ENCODE data around the gene CEP72. TPM values are rescaled to one million over a fixed set of nuclear protein-coding genes. Genes with fewer than 3 reads are reported as not detected.

Gene CEP72
- total and polyA plus RNA-seq, 10 of the 15 experiments (the other 5 are each of a cell fraction or from before 2014, with no cell fraction given) = 0.35 to 13.5 (median 8.3) TPM

DNA sequence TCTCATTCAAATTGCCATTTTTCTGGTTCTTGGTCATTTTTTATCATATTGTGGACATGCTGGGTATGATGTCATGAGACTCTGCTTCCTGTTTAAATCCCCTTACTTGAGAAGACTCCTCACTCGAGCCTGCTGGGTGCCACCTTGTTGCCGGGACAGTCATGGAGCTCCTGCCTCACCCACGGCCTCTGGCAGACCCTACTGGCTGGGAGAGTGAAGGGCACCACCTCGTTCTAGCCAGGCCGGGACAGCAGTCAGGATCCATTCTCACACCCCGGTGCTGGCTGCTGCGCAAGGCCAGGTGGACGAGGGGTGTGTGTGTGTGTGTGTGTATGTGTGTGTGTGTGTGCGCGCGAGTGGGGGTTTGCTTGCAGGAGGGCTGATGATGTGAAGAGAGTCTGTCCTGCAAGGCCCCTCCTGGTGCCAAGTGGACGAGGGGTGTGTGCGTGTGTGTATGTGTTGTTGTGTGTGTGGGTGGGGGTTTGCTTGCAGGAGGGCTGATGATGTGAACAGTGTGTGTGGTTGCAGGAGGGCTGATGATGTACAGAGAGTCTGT, 4.4 kb downstream of the CEP72 start:
- intact Hi-C loops (cut with micrococcal nuclease; ENCODE audit: unreplicated experiment) = loop anchor here (10.0 kb wide), 1 partner anchor 142 kb away; no protein-coding TSS in a partner anchor
- BruUV-seq (replicated peaks) = no TSS peak

DNA sequence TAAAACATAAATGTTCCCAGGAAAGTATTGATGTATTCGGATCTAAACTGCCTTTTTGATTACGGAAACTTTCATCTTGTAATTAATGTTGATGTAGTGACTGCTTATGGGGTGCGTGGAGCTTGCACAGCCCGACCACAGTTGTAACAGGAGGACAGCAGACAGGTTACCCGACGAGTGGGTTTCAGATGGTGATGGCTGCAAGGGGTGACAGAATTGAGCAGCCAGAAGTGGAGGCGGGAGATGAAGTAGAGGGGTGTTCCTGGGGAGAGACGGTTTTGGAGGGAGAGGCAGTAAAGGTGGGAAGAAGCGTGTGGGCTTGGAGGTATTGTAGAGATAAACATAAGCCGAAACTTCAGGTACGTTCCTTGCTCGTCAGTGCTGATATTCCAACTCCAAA, 5.8 kb downstream of the CEP72 start:
- BruUV-seq (replicated peaks) = no TSS peak
- ATAC-seq (no peak), FAIRE-seq (no peak), DNase-seq (ENCODE audit: low read depth, low spot score) (no peak)
- H3K27me3 ChIP-seq (replicated peaks in 1 of 2; ENCODE audit: control insufficient read depth in 2 of 2, insufficient read depth in 2 of 2, low read length in 1 of 2) = no peaks in the 10 kb centered on the region
- H3K36me3 ChIP-seq (ENCODE audit: control insufficient read depth in 2 of 2, insufficient read depth in 2 of 2, low read length in 1 of 2) = peaks cover 6 to 19% of the 10 kb centered on the region in 2 experiments
- H3K9ac ChIP-seq (ENCODE audit: control insufficient read depth, insufficient read depth, low read length) = no peak overlapping the region
- ChIA-PET SMC1A (ENCODE audit: uncharacterized antibody, unreplicated experiment) (interaction anchor here (0.7 kb wide), 1 partner anchor 172 kb away, joined by 3 read pairs; no protein-coding TSS in a partner anchor), RAD21 (ENCODE audit: unreplicated experiment) (no interaction called here), POLR2A (no interaction called here), CTCF (no interaction called here)
- peaks cover 19% of the 10 kb centered on the region for H3K79me2 ChIP-seq (ENCODE audit: control insufficient read depth, insufficient read depth, low read length)
- intact Hi-C loops (cut with micrococcal nuclease; ENCODE audit: unreplicated experiment) (loop anchor here (10.0 kb wide), 1 partner anchor 143 kb away; no protein-coding TSS in a partner anchor), in situ Hi-C loops (cut with MboI) (no loop called here)
- WGBS (ENCODE audit: insufficient coverage, insufficient replicate concordance, low lambda C conversion rate, missing lambda C conversion rate) = 85% methylated on average over 12 of the region's 12 CpGs
- no peak overlapping the region for H2AFZ ChIP-seq (ENCODE audit: control insufficient read depth, low read depth, low read length)
- no peak overlapping the region for H3K4me3 ChIP-seq
- TF ChIP-seq TCF3 (IDR thresholded peaks at IDR 0.05; ENCODE audit: borderline replicate concordance, insufficient read depth, low read depth, low read length) = no peak
- no peak for TF ChIP-seq TCF7 (IDR thresholded peaks at IDR 0.05; ENCODE audit: borderline replicate concordance)
- TF ChIP-seq BHLHE40 (IDR thresholded peaks at IDR 0.05; ENCODE audit: borderline replicate concordance in 1 of 2, low read depth in 2 of 2, low read length in 1 of 2) = no peak
- TF ChIP-seq, protein P1, sequence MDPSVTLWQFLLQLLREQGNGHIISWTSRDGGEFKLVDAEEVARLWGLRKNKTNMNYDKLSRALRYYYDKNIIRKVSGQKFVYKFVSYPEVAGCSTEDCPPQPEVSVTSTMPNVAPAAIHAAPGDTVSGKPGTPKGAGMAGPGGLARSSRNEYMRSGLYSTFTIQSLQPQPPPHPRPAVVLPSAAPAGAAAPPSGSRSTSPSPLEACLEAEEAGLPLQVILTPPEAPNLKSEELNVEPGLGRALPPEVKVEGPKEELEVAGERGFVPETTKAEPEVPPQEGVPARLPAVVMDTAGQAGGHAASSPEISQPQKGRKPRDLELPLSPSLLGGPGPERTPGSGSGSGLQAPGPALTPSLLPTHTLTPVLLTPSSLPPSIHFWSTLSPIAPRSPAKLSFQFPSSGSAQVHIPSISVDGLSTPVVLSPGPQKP (IDR thresholded peaks at IDR 0.05; ENCODE audit: low read depth, low read length) = no peak
- TF ChIP-seq, protein P2, sequence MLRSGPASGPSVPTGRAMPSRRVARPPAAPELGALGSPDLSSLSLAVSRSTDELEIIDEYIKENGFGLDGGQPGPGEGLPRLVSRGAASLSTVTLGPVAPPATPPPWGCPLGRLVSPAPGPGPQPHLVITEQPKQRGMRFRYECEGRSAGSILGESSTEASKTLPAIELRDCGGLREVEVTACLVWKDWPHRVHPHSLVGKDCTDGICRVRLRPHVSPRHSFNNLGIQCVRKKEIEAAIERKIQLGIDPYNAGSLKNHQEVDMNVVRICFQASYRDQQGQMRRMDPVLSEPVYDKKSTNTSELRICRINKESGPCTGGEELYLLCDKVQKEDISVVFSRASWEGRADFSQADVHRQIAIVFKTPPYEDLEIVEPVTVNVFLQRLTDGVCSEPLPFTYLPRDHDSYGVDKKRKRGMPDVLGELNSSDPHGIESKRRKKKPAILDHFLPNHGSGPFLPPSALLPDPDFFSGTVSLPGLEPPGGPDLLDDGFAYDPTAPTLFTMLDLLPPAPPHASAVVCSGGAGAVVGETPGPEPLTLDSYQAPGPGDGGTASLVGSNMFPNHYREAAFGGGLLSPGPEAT (IDR thresholded peaks at IDR 0.05; ENCODE audit: low read depth) = no peak
- TF ChIP-seq, protein P3, sequence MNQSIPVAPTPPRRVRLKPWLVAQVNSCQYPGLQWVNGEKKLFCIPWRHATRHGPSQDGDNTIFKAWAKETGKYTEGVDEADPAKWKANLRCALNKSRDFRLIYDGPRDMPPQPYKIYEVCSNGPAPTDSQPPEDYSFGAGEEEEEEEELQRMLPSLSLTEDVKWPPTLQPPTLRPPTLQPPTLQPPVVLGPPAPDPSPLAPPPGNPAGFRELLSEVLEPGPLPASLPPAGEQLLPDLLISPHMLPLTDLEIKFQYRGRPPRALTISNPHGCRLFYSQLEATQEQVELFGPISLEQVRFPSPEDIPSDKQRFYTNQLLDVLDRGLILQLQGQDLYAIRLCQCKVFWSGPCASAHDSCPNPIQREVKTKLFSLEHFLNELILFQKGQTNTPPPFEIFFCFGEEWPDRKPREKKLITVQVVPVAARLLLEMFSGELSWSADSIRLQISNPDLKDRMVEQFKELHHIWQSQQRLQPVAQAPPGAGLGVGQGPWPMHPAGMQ (IDR thresholded peaks at IDR 0.05; ENCODE audit: borderline replicate concordance) = no peak
- no peak for TF ChIP-seq CBFB (IDR thresholded peaks at IDR 0.05; ENCODE audit: low read depth)
- no peaks in the 10 kb centered on the region for H3K4me1 ChIP-seq (ENCODE audit: control insufficient read depth, insufficient read depth, low read length)
- H3K27ac ChIP-seq (ENCODE audit: control insufficient read depth, insufficient read depth) = no peak overlapping the region
- no peaks in the 10 kb centered on the region for H4K20me1 ChIP-seq (ENCODE audit: control insufficient read depth, insufficient read depth)
- H3K4me2 ChIP-seq (ENCODE audit: control insufficient read depth, insufficient read depth) = no peak overlapping the region
- H3K9me3 ChIP-seq (replicated peaks; ENCODE audit: control insufficient read depth, insufficient read depth, low read length) = no peaks in the 10 kb centered on the region; the same call in 2 of the 3 replicates

More for the DNA sequence above, 4.4 kb downstream of the CEP72 start:
- H3K27ac ChIP-seq (ENCODE audit: control insufficient read depth, insufficient read depth) = no peak overlapping the region
- peak; percentile 4; the same call in 1 of the 3 replicates for ATAC-seq
- ChIA-PET POLR2A (no interaction called here), CTCF (no interaction called here), RAD21 (ENCODE audit: unreplicated experiment) (no interaction called here), SMC1A (ENCODE audit: uncharacterized antibody, unreplicated experiment) (no interaction called here)
- in situ Hi-C loops (cut with MboI) = no loop called here
- no peak for DNase-seq (ENCODE audit: low read depth, low spot score)
- H3K4me3 ChIP-seq = no peak overlapping the region
- H3K79me2 ChIP-seq (ENCODE audit: control insufficient read depth, insufficient read depth, low read length) = peaks cover 24% of the 10 kb centered on the region
- FAIRE-seq = no peak
- no peak overlapping the region for H3K9ac ChIP-seq (ENCODE audit: control insufficient read depth, insufficient read depth, low read length)
- H3K36me3 ChIP-seq (ENCODE audit: control insufficient read depth in 2 of 2, insufficient read depth in 2 of 2, low read length in 1 of 2) = peaks cover 6 to 16% of the 10 kb centered on the region in 2 experiments; a peak in 3 of 4 replicates
- no peaks in the 10 kb centered on the region for H4K20me1 ChIP-seq (ENCODE audit: control insufficient read depth, insufficient read depth)
- TF ChIP-seq JUNB (IDR thresholded peaks at IDR 0.05) = no peak
- 0 out of 2 replicates have a peak, but pooled peaks have one; percentile 59 for TF ChIP-seq HDGF (IDR thresholded peaks at IDR 0.05)
- TF ChIP-seq ATF7 (IDR thresholded peaks at IDR 0.05; ENCODE audit: low read depth) = peak; percentile 52; the same call in 1 of the 2 replicates
- peak; percentile 46 for TF ChIP-seq RAD21 (IDR thresholded peaks at IDR 0.05; ENCODE audit: insufficient read depth, low read depth, low read length)
- H3K27me3 ChIP-seq (replicated peaks in 1 of 2; ENCODE audit: control insufficient read depth in 2 of 2, insufficient read depth in 2 of 2, low read length in 1 of 2) = no peaks in the 10 kb centered on the region
- H3K9me3 ChIP-seq (replicated peaks; ENCODE audit: control insufficient read depth, insufficient read depth, low read length) = no peaks in the 10 kb centered on the region; the same call in 2 of the 3 replicates
- 94% methylated on average over 13 of the region's 13 CpGs for WGBS (ENCODE audit: insufficient coverage, insufficient replicate concordance, low lambda C conversion rate, missing lambda C conversion rate)
- H3K4me2 ChIP-seq (ENCODE audit: control insufficient read depth, insufficient read depth) = no peak overlapping the region
- H2AFZ ChIP-seq (ENCODE audit: control insufficient read depth, low read depth, low read length) = no peak overlapping the region
- H3K4me1 ChIP-seq (ENCODE audit: control insufficient read depth, insufficient read depth, low read length) = peaks cover under 1% of the 10 kb centered on the region

All from GM12878 (cell line).